Measurements from ENCODE around the gene NDUFA8.
"Not testable (repeated sequence)": the region's sequence is repeated elsewhere in the genome, so short reads cannot be mapped to it uniquely, and the experiment has no call there.

The NDUFA8 gene

GRCh38 chr9:122117241-122117640, 42.3 kb downstream of the NDUFA8 start:
- not testable (repeated sequence) for H3K4me3 ChIP-seq (ENCODE audit: low read length); H3K9ac ChIP-seq (ENCODE audit: low read depth, low read length); H3K4me2 ChIP-seq (ENCODE audit: low read length); H3K4me1 ChIP-seq (ENCODE audit: control insufficient read depth, insufficient read depth, low read length); H3K9me3 ChIP-seq (replicated peaks; ENCODE audit: low read length); H3K36me3 ChIP-seq (ENCODE audit: insufficient read depth, low read length)
- peaks cover 36% of the 10 kb centered on the region for H3K27me3 ChIP-seq (ENCODE audit: control insufficient read depth, insufficient read depth, low read length)

- Histone ChIP-seq H3K4me3 (ENCODE audit: low read length) (no peak overlapping the region), H3K36me3 (ENCODE audit: insufficient read depth, low read length) (no peaks in the 10 kb centered on the region), H3K27me3 (ENCODE audit: control insufficient read depth, insufficient read depth, low read length) (peaks cover 37% of the 10 kb centered on the region), H3K4me2 (ENCODE audit: low read length) (no peak overlapping the region), H3K9ac (ENCODE audit: low read depth, low read length) (no peak overlapping the region), H3K4me1 (ENCODE audit: control insufficient read depth, insufficient read depth, low read length) (no peaks in the 10 kb centered on the region), H3K9me3 (replicated peaks; ENCODE audit: low read length) (no peaks in the 10 kb centered on the region)
Observed at GRCh38 chr9:122116448-122117173, 43.0 kb downstream of the NDUFA8 start.

GRCh38 chr9:122116040-122116439, 43.5 kb downstream of the NDUFA8 start:
- H3K9ac ChIP-seq (ENCODE audit: low read depth, low read length), result no peak overlapping the region
- no peaks in the 10 kb centered on the region for H3K4me1 ChIP-seq (ENCODE audit: control insufficient read depth, insufficient read depth, low read length)
- H3K9me3 ChIP-seq (replicated peaks; ENCODE audit: low read length), result no peaks in the 10 kb centered on the region
- H3K36me3 ChIP-seq (ENCODE audit: insufficient read depth, low read length), result no peaks in the 10 kb centered on the region
- peaks cover 37% of the 10 kb centered on the region for H3K27me3 ChIP-seq (ENCODE audit: control insufficient read depth, insufficient read depth, low read length)
- no peak overlapping the region for H3K4me2 ChIP-seq (ENCODE audit: low read length)
- no peak overlapping the region for H3K4me3 ChIP-seq (ENCODE audit: low read length)

- H3K4me3 ChIP-seq (ENCODE audit: low read length), result no peak overlapping the region
- no peak overlapping the region for H3K4me2 ChIP-seq (ENCODE audit: low read length)
- peaks cover 37% of the 10 kb centered on the region for H3K27me3 ChIP-seq (ENCODE audit: control insufficient read depth, insufficient read depth, low read length)
- H3K9ac ChIP-seq (ENCODE audit: low read depth, low read length), result no peak overlapping the region
- no peaks in the 10 kb centered on the region for H3K36me3 ChIP-seq (ENCODE audit: insufficient read depth, low read length)
- no peaks in the 10 kb centered on the region for H3K4me1 ChIP-seq (ENCODE audit: control insufficient read depth, insufficient read depth, low read length)
- no peaks in the 10 kb centered on the region for H3K9me3 ChIP-seq (replicated peaks; ENCODE audit: low read length)
Observed at GRCh38 chr9:122115176-122116035, 44.2 kb downstream of the NDUFA8 start.

GRCh38 chr9:122113574-122113973, 46.0 kb downstream of the NDUFA8 start:
- Histone ChIP-seq H3K4me3 (ENCODE audit: low read length) (no peak overlapping the region), H3K9ac (ENCODE audit: low read depth, low read length) (no peak overlapping the region), H3K4me1 (ENCODE audit: control insufficient read depth, insufficient read depth, low read length) (no peaks in the 10 kb centered on the region), H3K9me3 (replicated peaks; ENCODE audit: low read length) (no peaks in the 10 kb centered on the region), H3K36me3 (ENCODE audit: insufficient read depth, low read length) (no peaks in the 10 kb centered on the region), H3K27me3 (ENCODE audit: control insufficient read depth, insufficient read depth, low read length) (peaks cover 43% of the 10 kb centered on the region), H3K4me2 (ENCODE audit: low read length) (no peak overlapping the region)

GRCh38 chr9:122112238-122112637, 47.3 kb downstream of the NDUFA8 start:
- Histone ChIP-seq H3K4me3 (ENCODE audit: low read length) (no peak overlapping the region), H3K27me3 (ENCODE audit: control insufficient read depth, insufficient read depth, low read length) (peaks cover 53% of the 10 kb centered on the region), H3K9me3 (replicated peaks; ENCODE audit: low read length) (no peaks in the 10 kb centered on the region), H3K4me2 (ENCODE audit: low read length) (no peak overlapping the region), H3K36me3 (ENCODE audit: insufficient read depth, low read length) (no peaks in the 10 kb centered on the region), H3K4me1 (ENCODE audit: control insufficient read depth, insufficient read depth, low read length) (no peaks in the 10 kb centered on the region), H3K9ac (ENCODE audit: low read depth, low read length) (no peak overlapping the region)

GRCh38 chr9:122111413-122112085, 48.0 kb downstream of the NDUFA8 start:
- Histone ChIP-seq H3K36me3 (ENCODE audit: insufficient read depth, low read length) (no peaks in the 10 kb centered on the region), H3K9ac (ENCODE audit: low read depth, low read length) (no peak overlapping the region), H3K4me2 (ENCODE audit: low read length) (no peak overlapping the region), H3K4me3 (ENCODE audit: low read length) (no peak overlapping the region), H3K27me3 (ENCODE audit: control insufficient read depth, insufficient read depth, low read length) (peaks cover 50% of the 10 kb centered on the region), H3K4me1 (ENCODE audit: control insufficient read depth, insufficient read depth, low read length) (no peaks in the 10 kb centered on the region), H3K9me3 (replicated peaks; ENCODE audit: low read length) (no peaks in the 10 kb centered on the region)

GRCh38 chr9:122110100-122110833, 49.3 kb downstream of the NDUFA8 start:
- Histone ChIP-seq H3K4me1 (ENCODE audit: control insufficient read depth, insufficient read depth, low read length) (no peaks in the 10 kb centered on the region), H3K9me3 (replicated peaks; ENCODE audit: low read length) (no peaks in the 10 kb centered on the region), H3K36me3 (ENCODE audit: insufficient read depth, low read length) (no peaks in the 10 kb centered on the region), H3K4me3 (ENCODE audit: low read length) (no peak overlapping the region), H3K9ac (ENCODE audit: low read depth, low read length) (no peak overlapping the region), H3K4me2 (ENCODE audit: low read length) (no peak overlapping the region), H3K27me3 (ENCODE audit: control insufficient read depth, insufficient read depth, low read length) (peaks cover 38% of the 10 kb centered on the region)

GRCh38 chr9:122109035-122109813, 50.4 kb downstream of the NDUFA8 start:
- Histone ChIP-seq H3K4me1 (ENCODE audit: control insufficient read depth, insufficient read depth, low read length) (no peaks in the 10 kb centered on the region), H3K4me2 (ENCODE audit: low read length) (no peak overlapping the region), H3K27me3 (ENCODE audit: control insufficient read depth, insufficient read depth, low read length) (peaks cover 28% of the 10 kb centered on the region), H3K4me3 (ENCODE audit: low read length) (no peak overlapping the region), H3K36me3 (ENCODE audit: insufficient read depth, low read length) (no peaks in the 10 kb centered on the region), H3K9ac (ENCODE audit: low read depth, low read length) (no peak overlapping the region), H3K9me3 (replicated peaks; ENCODE audit: low read length) (no peaks in the 10 kb centered on the region)

- Histone ChIP-seq H3K27me3 (ENCODE audit: control insufficient read depth, insufficient read depth, low read length) (peaks cover 18% of the 10 kb centered on the region), H3K9ac (ENCODE audit: low read depth, low read length) (no peak overlapping the region), H3K4me3 (ENCODE audit: low read length) (no peak overlapping the region), H3K4me2 (ENCODE audit: low read length) (no peak overlapping the region), H3K4me1 (ENCODE audit: control insufficient read depth, insufficient read depth, low read length) (no peaks in the 10 kb centered on the region), H3K36me3 (ENCODE audit: insufficient read depth, low read length) (no peaks in the 10 kb centered on the region), H3K9me3 (replicated peaks; ENCODE audit: low read length) (no peaks in the 10 kb centered on the region)
Observed at GRCh38 chr9:122107291-122107805, 52.2 kb downstream of the NDUFA8 start.
